ENCODE data around the gene TOPAZ1.

GRCh38 chr3:44324584-44324983 is 82.9 kb downstream of the TOPAZ1 start:
- TF ChIP-seq EZH2 (IDR thresholded peaks at IDR 0.05; ENCODE audit: borderline replicate concordance, low read length) = no peak
- TF ChIP-seq, protein P1, sequence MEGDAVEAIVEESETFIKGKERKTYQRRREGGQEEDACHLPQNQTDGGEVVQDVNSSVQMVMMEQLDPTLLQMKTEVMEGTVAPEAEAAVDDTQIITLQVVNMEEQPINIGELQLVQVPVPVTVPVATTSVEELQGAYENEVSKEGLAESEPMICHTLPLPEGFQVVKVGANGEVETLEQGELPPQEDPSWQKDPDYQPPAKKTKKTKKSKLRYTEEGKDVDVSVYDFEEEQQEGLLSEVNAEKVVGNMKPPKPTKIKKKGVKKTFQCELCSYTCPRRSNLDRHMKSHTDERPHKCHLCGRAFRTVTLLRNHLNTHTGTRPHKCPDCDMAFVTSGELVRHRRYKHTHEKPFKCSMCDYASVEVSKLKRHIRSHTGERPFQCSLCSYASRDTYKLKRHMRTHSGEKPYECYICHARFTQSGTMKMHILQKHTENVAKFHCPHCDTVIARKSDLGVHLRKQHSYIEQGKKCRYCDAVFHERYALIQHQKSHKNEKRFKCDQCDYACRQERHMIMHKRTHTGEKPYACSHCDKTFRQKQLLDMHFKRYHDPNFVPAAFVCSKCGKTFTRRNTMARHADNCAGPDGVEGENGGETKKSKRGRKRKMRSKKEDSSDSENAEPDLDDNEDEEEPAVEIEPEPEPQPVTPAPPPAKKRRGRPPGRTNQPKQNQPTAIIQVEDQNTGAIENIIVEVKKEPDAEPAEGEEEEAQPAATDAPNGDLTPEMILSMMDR (conservative IDR thresholded peaks at IDR 0.05 in 1 of 2, IDR thresholded peaks at IDR 0.05 in 1 of 2; ENCODE audit: extremely low read depth in 1 of 2, insufficient read depth in 1 of 2, low read depth in 1 of 2, low read length in 2 of 2) = no peak
